Neural cell (in vitro differentiated cells): ENCODE measurements around the gene TAF1B. TPM values are rescaled to one million over a fixed set of nuclear protein-coding genes. Genes with fewer than 3 reads are reported as not detected.
"Not testable (repeated sequence)": the region's sequence is repeated elsewhere in the genome, so short reads cannot be mapped to it uniquely, and the experiment has no call there.

Experiments
- H2AFZ ChIP-seq: fragments of 200-600, 300-800 bp; sonication (generic), shearing (Covaris generic); 2 replicates; pipeline ENCODE4 v1.6.0; 2014; ENCODE audit warnings: low read depth, mild to moderate bottlenecking, antibody characterized with exemption, low read length, moderate library complexity
- H3F3A ChIP-seq: fragments of 200-600 bp; shearing (Covaris generic); 2 replicates; pipeline ENCODE4 v1.6.1; 2016; ENCODE audit warnings: mild to moderate bottlenecking, moderate library complexity, mixed read lengths, antibody characterized with exemption, low read length; ENCODE audit not compliant: insufficient read depth, poor library complexity, severe bottlenecking
- H3K27ac ChIP-seq: fragments of 200-600, 300-800 bp; sonication (generic), shearing (Covaris generic); 2 replicates; pipeline ENCODE4 v1.5.1; 2014; ENCODE audit warnings: mild to moderate bottlenecking, low read length, moderate library complexity
- H3K27me3 ChIP-seq: fragments of 300-800, 200-600 bp; sonication (generic), shearing (Covaris generic); 2 replicates; pipeline ENCODE4 v1.6.0; 2014; ENCODE audit warnings: mild to moderate bottlenecking, low read depth, low read length, moderate library complexity; ENCODE audit not compliant: insufficient read depth
- H3K36me3 ChIP-seq: fragments of 300-800, 200-600 bp; sonication (generic), shearing (Covaris generic); 2 replicates; pipeline ENCODE4 v1.5.1; 2014; ENCODE audit warnings: mild to moderate bottlenecking, antibody characterized with exemption, low read length, moderate library complexity; ENCODE audit not compliant: insufficient read depth
- H3K4me2 ChIP-seq: fragments of 300-800, 200-600 bp; sonication (generic), shearing (Covaris generic); 2 replicates; pipeline ENCODE4 v1.6.0; 2014; ENCODE audit warnings: mild to moderate bottlenecking, low read length
- H3K4me3 ChIP-seq: fragments of 300-800, 200-600 bp; sonication (generic), shearing (Covaris generic); 2 replicates; pipeline ENCODE4 v1.5.1; 2014; ENCODE audit warnings: mild to moderate bottlenecking, low read length, moderate library complexity
- H3K79me2 ChIP-seq: fragments of 200-600 bp; shearing (Covaris generic); replicated peaks from 2 replicates; pipeline ENCODE4 v1.6.0; 2014; ENCODE audit warnings: mild to moderate bottlenecking, low read length, moderate library complexity; ENCODE audit not compliant: insufficient read depth
- H3K9ac ChIP-seq: fragments of 300-800, 200-600 bp; sonication (generic), shearing (Covaris generic); 2 replicates; pipeline ENCODE4 v1.6.1; 2016; ENCODE audit warnings: mild to moderate bottlenecking, low read length, mixed read lengths
- H3K9me2 ChIP-seq: fragments of 200-600 bp; shearing (Covaris generic); 2 replicates; pipeline ENCODE4 v1.6.1; 2016; ENCODE audit warnings: mild to moderate bottlenecking, low read length, mixed read lengths; ENCODE audit not compliant: insufficient read depth
- H3K9me3 ChIP-seq: fragments of 200-600, 300-800 bp; sonication (generic), shearing (Covaris generic); 2 replicates; pipeline ENCODE4 v1.6.1; 2016; ENCODE audit warnings: mild to moderate bottlenecking, mixed run types, low read length, moderate library complexity, mixed read lengths
- H4K20me1 ChIP-seq: fragments of 200-600 bp; shearing (Covaris generic); 2 replicates; pipeline ENCODE4 v1.6.1; 2016; ENCODE audit warnings: mild to moderate bottlenecking, mixed run types; ENCODE audit not compliant: insufficient read depth
- EP300 ChIP-seq: fragments of 450-650 bp; conservative IDR thresholded peaks from 2 replicates; pipeline ENCODE4 v1.6.1; 2014; ENCODE audit warnings: antibody characterized with exemption, mild to moderate bottlenecking, moderate library complexity; ENCODE audit not compliant: poor library complexity, severe bottlenecking
- EZH2 ChIP-seq: fragments of 200-600, 300-800 bp; shearing (Covaris generic), sonication (generic); IDR thresholded peaks from 2 replicates; pipeline ENCODE4 v1.6.1; 2014; ENCODE audit warnings: antibody characterized with exemption, low read length, borderline replicate concordance, mild to moderate bottlenecking; ENCODE audit not compliant: insufficient read depth, poor library complexity, severe bottlenecking
- MXI1 ChIP-seq: fragments of 450-650 bp; conservative IDR thresholded peaks from 2 replicates; pipeline ENCODE4 v1.6.1; 2014; ENCODE audit warnings: antibody characterized with exemption, mild to moderate bottlenecking; ENCODE audit not compliant: poor library complexity, severe bottlenecking
- POLR2AphosphoS5 ChIP-seq: IDR thresholded peaks from 2 replicates; pipeline ENCODE4 v1.6.1; 2012
- RAD21 ChIP-seq: fragments of 450-650 bp; conservative IDR thresholded peaks from 2 replicates; pipeline ENCODE4 v1.6.1; 2014; ENCODE audit warnings: antibody characterized with exemption, mild to moderate bottlenecking, moderate library complexity
- SMC3 ChIP-seq: fragments of 450-650 bp; conservative IDR thresholded peaks from 2 replicates; pipeline ENCODE4 v1.6.1; 2014; ENCODE audit warnings: antibody characterized with exemption, mild to moderate bottlenecking, moderate library complexity; ENCODE audit not compliant: poor library complexity
- TAF1 ChIP-seq: IDR thresholded peaks from 2 replicates; pipeline ENCODE4 v1.6.1; 2012; ENCODE audit warnings: low read depth
- polyA plus RNA-seq: library from polyadenylated mRNA; depleted of rRNA; stranded (reverse); fragments of >200 nt; gene quantifications from 2 replicates; pipeline ENCODE4 v1.2.3, GENCODE V29; 2014
- TF ChIP-seq, protein P1 (sequence below): fragments of 450-650 bp; IDR thresholded peaks from 2 replicates; pipeline ENCODE4 v1.5.1; 2014; ENCODE audit warnings: antibody characterized with exemption, mild to moderate bottlenecking, moderate library complexity; ENCODE audit not compliant: poor library complexity, severe bottlenecking
- TF ChIP-seq, protein P2 (sequence below): IDR thresholded peaks from 2 replicates; pipeline ENCODE4 v1.6.1; 2012; ENCODE audit warnings: borderline replicate concordance

TAF1B gene
- polyA plus RNA-seq, 1 donor from 2014 or later, result 11.2 TPM

DNA sequence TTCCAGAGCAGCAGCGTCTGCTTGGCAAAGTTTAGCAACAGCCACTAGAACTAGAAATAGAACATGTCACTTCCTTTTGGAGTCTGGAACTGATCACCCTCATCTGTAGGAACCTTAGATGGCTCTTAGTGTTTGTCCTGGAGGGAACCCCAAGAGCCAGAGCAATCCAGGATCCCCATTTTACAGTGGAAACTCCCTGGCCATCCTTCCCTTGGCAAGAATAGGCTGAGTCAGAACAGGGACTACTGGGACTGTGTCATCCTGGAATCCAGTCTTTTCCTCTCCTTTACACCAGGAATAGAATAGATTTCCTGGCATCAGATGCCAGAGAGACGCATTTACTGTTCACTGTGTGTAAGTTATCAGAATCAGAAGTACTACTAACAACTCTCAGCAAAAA lies 75.0 kb downstream of the TAF1B start:
- Histone ChIP-seq H3K4me3 (no peak overlapping the region), H3K36me3 (no peaks in the 10 kb centered on the region), H4K20me1 (no peaks in the 10 kb centered on the region), H3K9ac (no peak overlapping the region), H2AFZ (no peak overlapping the region), H3K9me3 (no peaks in the 10 kb centered on the region), H3K27me3 (no peaks in the 10 kb centered on the region), H3K9me2 (no peaks in the 10 kb centered on the region), H3K79me2 (no peaks in the 10 kb centered on the region), H3K4me2 (no peak overlapping the region), H3K27ac (no peak overlapping the region), H3F3A (no peaks in the 10 kb centered on the region)
- TF ChIP-seq EZH2 (no peak), TAF1 (no peak), EP300 (no peak), SMC3 (no peak), MXI1 (no peak), RAD21 (no peak), POLR2AphosphoS5 (no peak)
- TF ChIP-seq, protein P1, sequence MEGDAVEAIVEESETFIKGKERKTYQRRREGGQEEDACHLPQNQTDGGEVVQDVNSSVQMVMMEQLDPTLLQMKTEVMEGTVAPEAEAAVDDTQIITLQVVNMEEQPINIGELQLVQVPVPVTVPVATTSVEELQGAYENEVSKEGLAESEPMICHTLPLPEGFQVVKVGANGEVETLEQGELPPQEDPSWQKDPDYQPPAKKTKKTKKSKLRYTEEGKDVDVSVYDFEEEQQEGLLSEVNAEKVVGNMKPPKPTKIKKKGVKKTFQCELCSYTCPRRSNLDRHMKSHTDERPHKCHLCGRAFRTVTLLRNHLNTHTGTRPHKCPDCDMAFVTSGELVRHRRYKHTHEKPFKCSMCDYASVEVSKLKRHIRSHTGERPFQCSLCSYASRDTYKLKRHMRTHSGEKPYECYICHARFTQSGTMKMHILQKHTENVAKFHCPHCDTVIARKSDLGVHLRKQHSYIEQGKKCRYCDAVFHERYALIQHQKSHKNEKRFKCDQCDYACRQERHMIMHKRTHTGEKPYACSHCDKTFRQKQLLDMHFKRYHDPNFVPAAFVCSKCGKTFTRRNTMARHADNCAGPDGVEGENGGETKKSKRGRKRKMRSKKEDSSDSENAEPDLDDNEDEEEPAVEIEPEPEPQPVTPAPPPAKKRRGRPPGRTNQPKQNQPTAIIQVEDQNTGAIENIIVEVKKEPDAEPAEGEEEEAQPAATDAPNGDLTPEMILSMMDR, result no peak
- TF ChIP-seq, protein P2, sequence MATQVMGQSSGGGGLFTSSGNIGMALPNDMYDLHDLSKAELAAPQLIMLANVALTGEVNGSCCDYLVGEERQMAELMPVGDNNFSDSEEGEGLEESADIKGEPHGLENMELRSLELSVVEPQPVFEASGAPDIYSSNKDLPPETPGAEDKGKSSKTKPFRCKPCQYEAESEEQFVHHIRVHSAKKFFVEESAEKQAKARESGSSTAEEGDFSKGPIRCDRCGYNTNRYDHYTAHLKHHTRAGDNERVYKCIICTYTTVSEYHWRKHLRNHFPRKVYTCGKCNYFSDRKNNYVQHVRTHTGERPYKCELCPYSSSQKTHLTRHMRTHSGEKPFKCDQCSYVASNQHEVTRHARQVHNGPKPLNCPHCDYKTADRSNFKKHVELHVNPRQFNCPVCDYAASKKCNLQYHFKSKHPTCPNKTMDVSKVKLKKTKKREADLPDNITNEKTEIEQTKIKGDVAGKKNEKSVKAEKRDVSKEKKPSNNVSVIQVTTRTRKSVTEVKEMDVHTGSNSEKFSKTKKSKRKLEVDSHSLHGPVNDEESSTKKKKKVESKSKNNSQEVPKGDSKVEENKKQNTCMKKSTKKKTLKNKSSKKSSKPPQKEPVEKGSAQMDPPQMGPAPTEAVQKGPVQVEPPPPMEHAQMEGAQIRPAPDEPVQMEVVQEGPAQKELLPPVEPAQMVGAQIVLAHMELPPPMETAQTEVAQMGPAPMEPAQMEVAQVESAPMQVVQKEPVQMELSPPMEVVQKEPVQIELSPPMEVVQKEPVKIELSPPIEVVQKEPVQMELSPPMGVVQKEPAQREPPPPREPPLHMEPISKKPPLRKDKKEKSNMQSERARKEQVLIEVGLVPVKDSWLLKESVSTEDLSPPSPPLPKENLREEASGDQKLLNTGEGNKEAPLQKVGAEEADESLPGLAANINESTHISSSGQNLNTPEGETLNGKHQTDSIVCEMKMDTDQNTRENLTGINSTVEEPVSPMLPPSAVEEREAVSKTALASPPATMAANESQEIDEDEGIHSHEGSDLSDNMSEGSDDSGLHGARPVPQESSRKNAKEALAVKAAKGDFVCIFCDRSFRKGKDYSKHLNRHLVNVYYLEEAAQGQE, result no peak

DNA sequence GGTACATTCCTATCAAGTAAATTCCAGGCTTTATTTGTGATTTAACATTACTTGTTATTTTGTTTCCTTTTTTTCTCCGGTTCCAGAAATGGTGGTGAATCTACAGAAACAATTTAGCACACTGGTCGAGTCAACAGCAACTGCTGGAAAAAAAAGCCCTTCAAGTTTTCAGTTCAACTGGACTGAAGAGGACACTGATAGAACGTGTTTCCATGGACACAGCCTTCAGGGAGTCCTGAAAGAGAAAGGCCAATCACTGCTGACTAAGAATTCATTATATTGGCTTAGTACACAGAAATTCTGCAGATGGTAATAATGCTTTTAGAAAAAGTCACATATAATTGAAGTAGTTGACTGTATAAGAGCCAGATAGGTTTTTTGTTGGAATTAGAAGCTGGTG lies 76.2 kb downstream of the TAF1B start:
- no peaks in the 10 kb centered on the region for H4K20me1 ChIP-seq
- H3K79me2 ChIP-seq, result no peaks in the 10 kb centered on the region
- H3K9me2 ChIP-seq, result no peaks in the 10 kb centered on the region
- H3K9me3 ChIP-seq, result no peaks in the 10 kb centered on the region
- no peaks in the 10 kb centered on the region for H3K36me3 ChIP-seq
- no peak overlapping the region for H3K27ac ChIP-seq
- H3K4me2 ChIP-seq, result no peak overlapping the region
- no peak overlapping the region for H3K9ac ChIP-seq
- H2AFZ ChIP-seq, result no peak overlapping the region
- H3K27me3 ChIP-seq, result no peaks in the 10 kb centered on the region
- no peaks in the 10 kb centered on the region for H3F3A ChIP-seq
- TF ChIP-seq, protein P1, result no peak
- TF ChIP-seq SMC3 (no peak), EP300 (no peak), POLR2AphosphoS5 (no peak), MXI1 (no peak)
- no peak overlapping the region for H3K4me3 ChIP-seq

DNA sequence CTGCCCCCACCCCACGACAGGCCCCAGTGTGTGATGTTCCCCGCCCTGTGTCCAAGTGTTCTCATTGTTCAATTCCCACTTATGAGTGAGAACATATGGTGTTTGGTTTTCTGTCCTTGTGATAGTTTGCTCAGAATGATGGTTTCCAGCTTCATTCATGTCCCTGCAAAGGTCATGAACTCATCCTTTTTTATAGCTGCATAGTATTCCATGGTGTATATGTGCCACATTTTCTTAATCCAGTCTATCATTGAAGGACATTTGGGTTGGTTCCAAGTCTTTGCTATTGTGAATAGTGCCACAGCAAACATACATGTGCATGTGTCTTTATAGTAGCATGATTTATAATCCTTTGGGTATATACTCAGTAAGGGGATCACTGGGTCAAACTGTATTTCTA lies 83.7 kb downstream of the TAF1B start:
- H3K79me2 ChIP-seq, H3K27me3 ChIP-seq, H3K9ac ChIP-seq, H3F3A ChIP-seq, H3K4me2 ChIP-seq, H3K9me2 ChIP-seq, H3K9me3 ChIP-seq, H4K20me1 ChIP-seq, H3K4me3 ChIP-seq, H3K36me3 ChIP-seq, H3K27ac ChIP-seq, H2AFZ ChIP-seq: not testable (repeated sequence)
